OCI-LY3 (cell line): ENCODE data around the gene AKNAD1.

Source experiments
- H2AFZ ChIP-seq: fragments of 200-600, 300-600 bp; shearing (Covaris generic); 2 replicates; pipeline ENCODE4 v1.6.0; 2014; ENCODE audit warnings: antibody characterized with exemption, low read depth, low read length
- H3K27ac ChIP-seq: fragments of 200-600, 300-600 bp; sonication (generic); 2 replicates; pipeline ENCODE4 v1.5.1; 2014; ENCODE audit warnings: mild to moderate bottlenecking, low read length, moderate library complexity, mixed read lengths
- H3K27me3 ChIP-seq: fragments of 200-600, 300-600 bp; sonication (generic); 2 replicates; pipeline ENCODE4 v1.6.1; 2014; ENCODE audit warnings: low read depth, low read length, mixed read lengths
- H3K36me3 ChIP-seq: fragments of 200-600, 300-600 bp; sonication (generic); replicated peaks from 2 replicates; pipeline ENCODE3; 2014; ENCODE audit warnings: low read depth, low read length, mixed read lengths
- H3K4me1 ChIP-seq: fragments of 300-600, 200-600 bp; sonication (generic); 2 replicates; pipeline ENCODE4 v1.6.1; 2014; ENCODE audit warnings: low read length, mixed read lengths
- H3K4me2 ChIP-seq: fragments of 200-600, 300-600 bp; sonication (generic); 2 replicates; pipeline ENCODE4 v1.6.1; 2014; ENCODE audit warnings: low read length, mixed read lengths
- H3K4me3 ChIP-seq: fragments of 300-600, 200-600 bp; sonication (generic); 2 replicates; pipeline ENCODE4 v1.5.1; 2014; ENCODE audit warnings: antibody characterized with exemption, mild to moderate bottlenecking, low read length, moderate library complexity
- H3K79me2 ChIP-seq: fragments of 300-600, 200-600 bp; shearing (Covaris generic); 2 replicates; pipeline ENCODE4 v1.6.1; 2014; ENCODE audit warnings: mild to moderate bottlenecking, low read length, mixed read lengths
- H3K9ac ChIP-seq: fragments of 300-600, 200-600 bp; shearing (Covaris generic); 2 replicates; pipeline ENCODE4 v1.6.0; 2014; ENCODE audit warnings: mild to moderate bottlenecking, low read length, moderate library complexity
- H3K9me3 ChIP-seq: fragments of 200-600, 300-600 bp; shearing (Covaris generic); 2 replicates; pipeline ENCODE4 v1.6.1; 2014; ENCODE audit warnings: low read length, mixed read lengths; ENCODE audit not compliant: insufficient read depth
- H4K20me1 ChIP-seq: fragments of 200-600, 300-600 bp; sonication (generic); 2 replicates; pipeline ENCODE4 v1.6.1; 2016; ENCODE audit warnings: low read length, mixed read lengths; ENCODE audit not compliant: insufficient read depth
- EZH2phosphoT487 ChIP-seq: fragments of 200-600 bp; shearing (Covaris generic); IDR thresholded peaks from 2 replicates; pipeline ENCODE4 v1.6.1; 2018; ENCODE audit warnings: antibody characterized with exemption, mixed run types, low read depth
- TF ChIP-seq, protein P1 (sequence below): fragments of 200-600, 300-600 bp; sonication (generic); IDR thresholded peaks from 2 replicates; pipeline ENCODE4 v1.5.1; 2014; ENCODE audit warnings: antibody characterized with exemption, low read length, low read depth

AKNAD1 gene

DNA sequence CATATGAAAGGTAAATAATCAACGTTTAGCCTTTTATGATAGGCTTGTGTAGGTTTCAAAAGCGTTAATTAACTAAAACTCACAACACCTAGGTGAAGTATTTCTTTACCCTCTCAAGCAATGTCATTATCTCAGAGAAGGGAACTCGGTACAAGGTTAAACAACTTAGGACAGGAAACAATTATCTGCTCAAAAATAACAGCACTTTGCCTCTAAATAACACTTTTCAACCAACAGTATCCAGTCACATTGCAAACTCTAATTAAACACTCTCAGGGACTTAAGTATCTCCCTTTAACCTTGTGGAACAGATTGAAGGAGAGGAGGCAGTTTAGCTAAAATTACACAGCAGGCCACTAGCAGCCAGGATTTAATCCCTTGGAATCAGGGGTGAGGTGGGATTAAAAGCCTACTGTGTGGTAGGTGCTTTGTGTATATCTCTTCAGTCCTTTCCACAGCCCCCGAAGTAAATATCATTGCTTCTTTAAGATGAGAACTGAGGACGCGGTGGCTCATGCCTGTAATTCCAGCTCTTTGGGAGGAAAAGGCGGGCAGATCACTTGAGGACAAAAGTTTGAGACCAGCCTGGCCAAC lies 5.2 kb upstream of the AKNAD1 start:
- peaks cover 12% of the 10 kb centered on the region for H3K4me1 ChIP-seq
- no peak overlapping the region for H2AFZ ChIP-seq
- H3K4me2 ChIP-seq: no peak overlapping the region

DNA sequence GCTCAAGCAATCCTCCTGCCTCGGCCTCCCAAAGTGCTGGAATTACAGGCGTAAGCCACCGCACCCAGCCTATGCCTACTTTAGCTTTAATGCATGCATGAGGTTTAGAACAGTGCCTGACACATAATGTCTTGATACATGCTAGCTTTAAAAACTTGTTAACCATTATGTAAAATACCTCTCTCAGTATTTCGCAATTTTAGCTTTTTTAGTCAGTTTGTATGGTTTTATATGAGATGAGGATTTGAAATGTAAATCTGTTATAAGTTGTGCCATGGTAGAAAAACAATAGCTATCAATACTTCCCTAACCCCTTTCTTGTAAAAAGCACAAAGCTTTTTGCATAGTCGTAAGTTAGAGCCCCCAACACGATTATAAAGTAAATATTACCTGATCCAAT lies 4.7 kb upstream of the AKNAD1 start:
- Histone ChIP-seq H3K4me1 (peaks cover 12% of the 10 kb centered on the region), H3K4me2 (no peak overlapping the region), H4K20me1 (no peaks in the 10 kb centered on the region), H3K79me2 (no peaks in the 10 kb centered on the region), H3K36me3 (no peaks in the 10 kb centered on the region), H3K4me3 (no peak overlapping the region), H3K27ac (no peak overlapping the region), H3K9ac (no peak overlapping the region), H3K9me3 (no peaks in the 10 kb centered on the region), H3K27me3 (peaks cover 3% of the 10 kb centered on the region; the same call in 1 of the 2 replicates), H2AFZ (no peak overlapping the region)
- TF ChIP-seq, protein P1, sequence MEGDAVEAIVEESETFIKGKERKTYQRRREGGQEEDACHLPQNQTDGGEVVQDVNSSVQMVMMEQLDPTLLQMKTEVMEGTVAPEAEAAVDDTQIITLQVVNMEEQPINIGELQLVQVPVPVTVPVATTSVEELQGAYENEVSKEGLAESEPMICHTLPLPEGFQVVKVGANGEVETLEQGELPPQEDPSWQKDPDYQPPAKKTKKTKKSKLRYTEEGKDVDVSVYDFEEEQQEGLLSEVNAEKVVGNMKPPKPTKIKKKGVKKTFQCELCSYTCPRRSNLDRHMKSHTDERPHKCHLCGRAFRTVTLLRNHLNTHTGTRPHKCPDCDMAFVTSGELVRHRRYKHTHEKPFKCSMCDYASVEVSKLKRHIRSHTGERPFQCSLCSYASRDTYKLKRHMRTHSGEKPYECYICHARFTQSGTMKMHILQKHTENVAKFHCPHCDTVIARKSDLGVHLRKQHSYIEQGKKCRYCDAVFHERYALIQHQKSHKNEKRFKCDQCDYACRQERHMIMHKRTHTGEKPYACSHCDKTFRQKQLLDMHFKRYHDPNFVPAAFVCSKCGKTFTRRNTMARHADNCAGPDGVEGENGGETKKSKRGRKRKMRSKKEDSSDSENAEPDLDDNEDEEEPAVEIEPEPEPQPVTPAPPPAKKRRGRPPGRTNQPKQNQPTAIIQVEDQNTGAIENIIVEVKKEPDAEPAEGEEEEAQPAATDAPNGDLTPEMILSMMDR: no peak
- TF ChIP-seq EZH2phosphoT487: no peak

More for the DNA sequence above, 5.2 kb upstream of the AKNAD1 start:
- no peaks in the 10 kb centered on the region for H4K20me1 ChIP-seq
- no peaks in the 10 kb centered on the region for H3K79me2 ChIP-seq
- H3K27me3 ChIP-seq: peaks cover 3% of the 10 kb centered on the region; the same call in 1 of the 2 replicates
- TF ChIP-seq, protein P1: no peak
- TF ChIP-seq EZH2phosphoT487: no peak
- no peaks in the 10 kb centered on the region for H3K36me3 ChIP-seq
- H3K4me3 ChIP-seq: no peak overlapping the region
- no peaks in the 10 kb centered on the region for H3K9me3 ChIP-seq
- no peak overlapping the region for H3K27ac ChIP-seq
- no peak overlapping the region for H3K9ac ChIP-seq

DNA sequence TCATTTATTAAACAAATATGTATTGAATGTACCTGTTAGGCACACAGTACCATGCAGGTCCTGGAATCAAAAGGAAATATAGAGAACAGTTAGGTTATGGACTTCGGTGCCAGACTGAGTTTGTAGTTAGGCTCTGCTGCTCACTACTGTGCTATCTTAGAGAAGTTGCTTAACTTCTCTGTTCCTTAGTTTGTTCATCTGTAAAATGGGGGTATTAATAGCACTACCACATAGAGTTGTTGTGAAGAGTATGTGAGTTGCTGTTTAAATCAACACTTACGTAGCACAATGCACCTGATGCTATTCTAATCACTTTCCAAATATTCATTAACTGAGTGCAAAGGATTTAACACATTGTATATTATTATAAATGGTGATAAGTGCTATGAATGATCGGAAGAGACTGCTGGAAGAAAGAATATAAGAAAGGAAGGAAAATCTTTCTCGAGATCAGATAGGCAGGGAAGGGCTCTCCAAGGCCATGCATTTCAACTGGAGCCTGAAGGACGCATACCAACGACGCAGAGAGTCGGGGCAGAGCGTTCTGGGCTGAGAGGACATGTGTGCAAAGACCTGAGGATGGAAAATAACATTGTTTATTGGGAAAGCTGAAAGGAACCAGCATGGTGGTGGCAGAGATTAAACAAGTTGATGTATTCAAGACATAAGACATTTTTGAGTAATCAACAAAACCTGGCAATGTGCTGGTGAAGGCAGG lies 3.5 kb upstream of the AKNAD1 start:
- Histone ChIP-seq H3K27ac (no peak overlapping the region), H3K9ac (no peak overlapping the region), H4K20me1 (no peaks in the 10 kb centered on the region), H2AFZ (no peak overlapping the region), H3K36me3 (no peaks in the 10 kb centered on the region), H3K4me1 (peaks cover 12% of the 10 kb centered on the region), H3K79me2 (no peaks in the 10 kb centered on the region), H3K27me3 (peaks cover 3% of the 10 kb centered on the region; the same call in 1 of the 2 replicates), H3K9me3 (no peaks in the 10 kb centered on the region), H3K4me3 (no peak overlapping the region), H3K4me2 (no peak overlapping the region)
- TF ChIP-seq, protein P1: no peak

DNA sequence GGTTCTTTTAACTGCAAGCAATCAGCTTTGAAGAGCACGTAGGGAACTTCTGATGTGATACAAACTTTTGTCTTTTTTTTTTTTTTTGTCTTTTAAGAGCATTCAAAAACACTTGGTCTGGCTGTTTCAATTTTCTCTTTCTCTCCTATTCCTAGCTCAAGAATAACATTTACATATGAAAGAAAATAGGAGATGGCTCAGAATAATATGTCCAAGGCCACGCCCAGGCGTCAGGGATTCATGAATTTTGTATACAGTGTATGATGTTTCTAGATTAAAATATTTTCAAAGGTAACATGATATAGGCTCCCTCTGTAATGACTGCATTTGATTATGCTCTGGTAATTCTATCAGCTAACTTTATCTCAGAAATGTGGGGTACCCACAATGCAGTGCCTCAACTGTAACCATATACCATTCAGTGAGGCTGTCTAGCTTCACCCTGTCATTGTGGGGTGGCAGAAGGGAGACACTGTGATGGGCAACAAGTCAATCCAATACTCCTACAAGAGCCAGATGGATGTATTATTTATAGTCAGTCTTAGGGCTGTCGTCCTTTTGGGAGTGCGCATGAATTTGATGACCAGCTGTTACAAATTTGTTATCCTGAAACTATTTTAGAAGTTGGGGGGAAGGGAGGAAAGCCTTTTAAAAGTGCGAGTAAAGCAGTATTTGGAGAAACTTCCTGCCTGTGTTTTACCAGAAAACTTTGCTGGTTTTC lies 1.5 kb upstream of the AKNAD1 start:
- no peak overlapping the region for H2AFZ ChIP-seq

More for the DNA sequence above, 1.5 kb upstream of the AKNAD1 start:
- no peak for TF ChIP-seq EZH2phosphoT487
- TF ChIP-seq, protein P1: no peak
- H3K36me3 ChIP-seq: no peaks in the 10 kb centered on the region
- H3K4me2 ChIP-seq: no peak overlapping the region
- no peak overlapping the region for H3K4me3 ChIP-seq
- no peak overlapping the region for H3K27ac ChIP-seq
- no peaks in the 10 kb centered on the region for H4K20me1 ChIP-seq
- no peaks in the 10 kb centered on the region for H3K79me2 ChIP-seq
- H3K9ac ChIP-seq: no peak overlapping the region
- peaks cover 3% of the 10 kb centered on the region; the same call in 1 of the 2 replicates for H3K27me3 ChIP-seq
- peaks cover 11% of the 10 kb centered on the region for H3K4me1 ChIP-seq
- H3K9me3 ChIP-seq: no peaks in the 10 kb centered on the region
